Epidermal melanocyte (primary cell): Measurements from ENCODE around the gene CDK18.
"Not testable (repeated sequence)": the region's sequence is repeated elsewhere in the genome, so short reads cannot be mapped to it uniquely, and the experiment has no call there.

Experiments used
- DNase-seq: peaks from one replicate; pipeline ENCODE4 v3.0.0; 2011; ENCODE audit warnings: low spot score; ENCODE audit not compliant: insufficient read length

Gene CDK18

GRCh38 chr1:205480349-205480985 is 24.0 kb upstream of the CDK18 start:
- no peak for DNase-seq

GRCh38 chr1:205481218-205481617 is 23.3 kb upstream of the CDK18 start:
- no peak for DNase-seq

- no peak for DNase-seq
These were observed 22.8 kb upstream of the CDK18 start for GRCh38 chr1:205481629-205482151.

GRCh38 chr1:205482587-205482986 is 21.9 kb upstream of the CDK18 start:
- DNase-seq = not testable (repeated sequence)

GRCh38 chr1:205483372-205483771 is 21.1 kb upstream of the CDK18 start:
- DNase-seq = no peak

GRCh38 chr1:205484985-205485967 is 19.2 kb upstream of the CDK18 start:
- DNase-seq = peak; percentile 86

- no peak for DNase-seq
These were observed 18.2 kb upstream of the CDK18 start for GRCh38 chr1:205486258-205486657.

GRCh38 chr1:205488074-205488723 is 16.3 kb upstream of the CDK18 start:
- DNase-seq = peak; percentile 78

- no peak for DNase-seq
These were observed 12.7 kb upstream of the CDK18 start for GRCh38 chr1:205491794-205492193.

GRCh38 chr1:205492201-205492667 is 12.2 kb upstream of the CDK18 start:
- no peak for DNase-seq

- no peak for DNase-seq
These were observed 11.7 kb upstream of the CDK18 start for GRCh38 chr1:205492774-205493173.

GRCh38 chr1:205493241-205494085 is 11.0 kb upstream of the CDK18 start:
- peak; percentile 48 for DNase-seq

GRCh38 chr1:205494115-205494514 is 10.4 kb upstream of the CDK18 start:
- no peak for DNase-seq

- no peak for DNase-seq
These were observed 9.1 kb upstream of the CDK18 start for GRCh38 chr1:205495237-205495823.

- no peak for DNase-seq
These were observed 7.8 kb upstream of the CDK18 start for GRCh38 chr1:205496661-205497060.

- DNase-seq = no peak
These were observed 7.1 kb upstream of the CDK18 start for GRCh38 chr1:205497351-205497750.

GRCh38 chr1:205499789-205500188 is 4.7 kb upstream of the CDK18 start:
- no peak for DNase-seq

- no peak for DNase-seq
These were observed 3.9 kb upstream of the CDK18 start for GRCh38 chr1:205500240-205501233.
